ENCODE results near the gene ITPK1.

ITPK1 gene

GRCh38 chr14:93040443-93040842 lies 75.3 kb downstream of the ITPK1 start:
- no peak for DNase-seq

- no peak for DNase-seq
Measured at GRCh38 chr14:93039649-93040315, 75.9 kb downstream of the ITPK1 start.

- DNase-seq = no peak
Measured at GRCh38 chr14:93037351-93037750, 78.4 kb downstream of the ITPK1 start.

- DNase-seq = no peak
Measured at GRCh38 chr14:93036652-93037345, 78.9 kb downstream of the ITPK1 start.

- DNase-seq = peak; percentile 27
Measured at GRCh38 chr14:93035917-93036651, 79.6 kb downstream of the ITPK1 start.

GRCh38 chr14:93035585-93035916 lies 80.2 kb downstream of the ITPK1 start:
- no peak for DNase-seq

- no peak for DNase-seq
Measured at GRCh38 chr14:93034671-93034994, 81.1 kb downstream of the ITPK1 start.

GRCh38 chr14:93033983-93034670 lies 81.6 kb downstream of the ITPK1 start:
- peak; percentile 46 for DNase-seq

- DNase-seq = no peak
Measured at GRCh38 chr14:93033084-93033982, 82.4 kb downstream of the ITPK1 start.

GRCh38 chr14:93032421-93032936 lies 83.2 kb downstream of the ITPK1 start:
- peak; percentile 27 for DNase-seq

GRCh38 chr14:93031505-93032315 lies 84.0 kb downstream of the ITPK1 start:
- no peak for DNase-seq

GRCh38 chr14:93030761-93031160 lies 85.0 kb downstream of the ITPK1 start:
- no peak for DNase-seq

GRCh38 chr14:93029911-93030508 lies 85.7 kb downstream of the ITPK1 start:
- no peak for DNase-seq

GRCh38 chr14:93029417-93029816 lies 86.3 kb downstream of the ITPK1 start:
- no peak for DNase-seq

GRCh38 chr14:93028724-93029076 lies 87.0 kb downstream of the ITPK1 start:
- DNase-seq = no peak

- DNase-seq = no peak
Measured at GRCh38 chr14:93027810-93028723, 87.7 kb downstream of the ITPK1 start.

- DNase-seq = no peak
Measured at GRCh38 chr14:93026339-93026738, 89.4 kb downstream of the ITPK1 start.

GRCh38 chr14:93025055-93025454 lies 90.7 kb downstream of the ITPK1 start:
- no peak for DNase-seq

GRCh38 chr14:93024493-93024892 lies 91.2 kb downstream of the ITPK1 start:
- DNase-seq = no peak

Measured in CD4-positive, alpha-beta T cell treated with Interferon gamma for 1 hour (primary cell).